Epidermal melanocyte (primary cell): ENCODE data around the gene DDX10.

Experiments used
- DNase-seq: peaks from one replicate; pipeline ENCODE4 v3.0.0; 2011; ENCODE audit warnings: low spot score; ENCODE audit not compliant: insufficient read length

The DDX10 gene

GRCh38 chr11:108902027-108902469 lies 237.2 kb downstream of the DDX10 start:
- no peak for DNase-seq

- no peak for DNase-seq
These were observed 239.6 kb downstream of the DDX10 start for GRCh38 chr11:108904480-108904879.

- no peak for DNase-seq
These were observed 241.5 kb downstream of the DDX10 start for GRCh38 chr11:108906329-108906728.

- no peak for DNase-seq
These were observed 242.0 kb downstream of the DDX10 start for GRCh38 chr11:108906826-108907225.

- no peak for DNase-seq
These were observed 244.2 kb downstream of the DDX10 start for GRCh38 chr11:108909041-108909440.

- DNase-seq: no peak
These were observed 245.1 kb downstream of the DDX10 start for GRCh38 chr11:108909921-108910320.

GRCh38 chr11:108912581-108912980 lies 247.7 kb downstream of the DDX10 start:
- DNase-seq: no peak

- DNase-seq: no peak
These were observed 248.3 kb downstream of the DDX10 start for GRCh38 chr11:108913204-108913603.

- no peak for DNase-seq
These were observed 249.3 kb downstream of the DDX10 start for GRCh38 chr11:108914211-108914610.

- DNase-seq: no peak
These were observed 250.1 kb downstream of the DDX10 start for GRCh38 chr11:108914981-108915380.

- DNase-seq: no peak
These were observed 250.8 kb downstream of the DDX10 start for GRCh38 chr11:108915666-108916065.

- DNase-seq: no peak
These were observed 251.4 kb downstream of the DDX10 start for GRCh38 chr11:108916290-108916689.

- no peak for DNase-seq
These were observed 252.1 kb downstream of the DDX10 start for GRCh38 chr11:108916935-108917334.

- DNase-seq: no peak
These were observed 256.3 kb downstream of the DDX10 start for GRCh38 chr11:108921211-108921610.

- DNase-seq: no peak
These were observed 257.4 kb downstream of the DDX10 start for GRCh38 chr11:108922241-108922640.

GRCh38 chr11:108923413-108923812 lies 258.5 kb downstream of the DDX10 start:
- no peak for DNase-seq

GRCh38 chr11:108926171-108926840 lies 261.4 kb downstream of the DDX10 start:
- no peak for DNase-seq

GRCh38 chr11:108926841-108927577 lies 262.1 kb downstream of the DDX10 start:
- no peak for DNase-seq

- DNase-seq: no peak
These were observed 263.1 kb downstream of the DDX10 start for GRCh38 chr11:108927791-108928545.

- DNase-seq: no peak
These were observed 264.4 kb downstream of the DDX10 start for GRCh38 chr11:108929241-108929640.

- DNase-seq: no peak
These were observed 266.3 kb downstream of the DDX10 start for GRCh38 chr11:108931168-108931567.

GRCh38 chr11:108933630-108934029 lies 268.8 kb downstream of the DDX10 start:
- DNase-seq: no peak
